Measurements from ENCODE around the gene C19orf67. TPM values are rescaled to one million over a fixed set of nuclear protein-coding genes. Genes with fewer than 3 reads are reported as not detected.

C19orf67 gene
- total RNA-seq, 1 experiment from 2014 or later: not detected

GRCh38 chr19:14070268-14071050, 15.1 kb downstream of the C19orf67 start:
- CTCF ChIA-PET: interaction anchor here (1.0 to 6.6 kb wide), 3 partner anchors 11 to 66 kb away, joined by 3 to 83 read pairs (median 7); partner anchors contain the start of genes ASF1B and PALM3
- no peaks in the 10 kb centered on the region; a peak in 1 of 4 replicates for H3K9me3 ChIP-seq (ENCODE audit: control insufficient read depth in 1 of 2, insufficient read depth in 1 of 2, low read depth in 1 of 2, low read length in 2 of 2)
- H3K36me3 ChIP-seq (ENCODE audit: control insufficient read depth in 1 of 2, insufficient read depth in 2 of 2, low read length in 2 of 2): no peaks in the 10 kb centered on the region
- no peak for ATAC-seq
- no peaks in the 10 kb centered on the region for H3K79me2 ChIP-seq (ENCODE audit: insufficient read depth, low read length)
- RAD21 ChIA-PET (ENCODE audit: low non-redundant PET in 1 of 2, low total read pairs in 2 of 2, uncharacterized antibody in 2 of 2, unreplicated experiment in 2 of 2): no interaction called here
- no peaks in the 10 kb centered on the region for H3K9me2 ChIP-seq (ENCODE audit: insufficient read depth)
- no peak overlapping the region for H3K27ac ChIP-seq (ENCODE audit: low read depth, low read length)
- no TSS peak for BruUV-seq (replicated peaks)
- intact Hi-C loops (cut with micrococcal nuclease): loop anchor here (5.0 to 10.0 kb wide), 2 partner anchors 42 to 286 kb away; a partner anchor contains a TSS
- no peaks in the 10 kb centered on the region for H3K27me3 ChIP-seq (ENCODE audit: insufficient read depth, low read length)
- H4K20me1 ChIP-seq (ENCODE audit: insufficient read depth): no peaks in the 10 kb centered on the region
- TF ChIP-seq ZNF274 (IDR thresholded peaks at IDR 0.05; ENCODE audit: low read depth, low read length) (no peak), ZFX (IDR thresholded peaks at IDR 0.05) (no peak), FOSL1 (IDR thresholded peaks at IDR 0.05; ENCODE audit: low read depth) (no peak), SIN3A (IDR thresholded peaks at IDR 0.05; ENCODE audit: low read depth) (no peak), CBX3 (IDR thresholded peaks at IDR 0.05; ENCODE audit: low read depth) (no peak), SP1 (IDR thresholded peaks at IDR 0.05; ENCODE audit: low read depth) (no peak), TCF7L2 (IDR thresholded peaks at IDR 0.05; ENCODE audit: borderline replicate concordance, extremely low read depth, insufficient read depth, insufficient read length) (no peak), RAD21 (IDR thresholded peaks at IDR 0.05; ENCODE audit: low read depth) (no peak), ELF1 (IDR thresholded peaks at IDR 0.05; ENCODE audit: borderline replicate concordance, low read depth) (no peak)
- TF ChIP-seq, protein P1, sequence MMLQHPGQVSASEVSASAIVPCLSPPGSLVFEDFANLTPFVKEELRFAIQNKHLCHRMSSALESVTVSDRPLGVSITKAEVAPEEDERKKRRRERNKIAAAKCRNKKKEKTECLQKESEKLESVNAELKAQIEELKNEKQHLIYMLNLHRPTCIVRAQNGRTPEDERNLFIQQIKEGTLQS (IDR thresholded peaks at IDR 0.05): no peak
- TF ChIP-seq, protein P2, sequence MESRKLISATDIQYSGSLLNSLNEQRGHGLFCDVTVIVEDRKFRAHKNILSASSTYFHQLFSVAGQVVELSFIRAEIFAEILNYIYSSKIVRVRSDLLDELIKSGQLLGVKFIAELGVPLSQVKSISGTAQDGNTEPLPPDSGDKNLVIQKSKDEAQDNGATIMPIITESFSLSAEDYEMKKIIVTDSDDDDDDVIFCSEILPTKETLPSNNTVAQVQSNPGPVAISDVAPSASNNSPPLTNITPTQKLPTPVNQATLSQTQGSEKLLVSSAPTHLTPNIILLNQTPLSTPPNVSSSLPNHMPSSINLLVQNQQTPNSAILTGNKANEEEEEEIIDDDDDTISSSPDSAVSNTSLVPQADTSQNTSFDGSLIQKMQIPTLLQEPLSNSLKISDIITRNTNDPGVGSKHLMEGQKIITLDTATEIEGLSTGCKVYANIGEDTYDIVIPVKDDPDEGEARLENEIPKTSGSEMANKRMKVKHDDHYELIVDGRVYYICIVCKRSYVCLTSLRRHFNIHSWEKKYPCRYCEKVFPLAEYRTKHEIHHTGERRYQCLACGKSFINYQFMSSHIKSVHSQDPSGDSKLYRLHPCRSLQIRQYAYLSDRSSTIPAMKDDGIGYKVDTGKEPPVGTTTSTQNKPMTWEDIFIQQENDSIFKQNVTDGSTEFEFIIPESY (IDR thresholded peaks at IDR 0.05; ENCODE audit: extremely low read depth, insufficient replicate concordance, low read length): no peak
- TF ChIP-seq, protein P3, sequence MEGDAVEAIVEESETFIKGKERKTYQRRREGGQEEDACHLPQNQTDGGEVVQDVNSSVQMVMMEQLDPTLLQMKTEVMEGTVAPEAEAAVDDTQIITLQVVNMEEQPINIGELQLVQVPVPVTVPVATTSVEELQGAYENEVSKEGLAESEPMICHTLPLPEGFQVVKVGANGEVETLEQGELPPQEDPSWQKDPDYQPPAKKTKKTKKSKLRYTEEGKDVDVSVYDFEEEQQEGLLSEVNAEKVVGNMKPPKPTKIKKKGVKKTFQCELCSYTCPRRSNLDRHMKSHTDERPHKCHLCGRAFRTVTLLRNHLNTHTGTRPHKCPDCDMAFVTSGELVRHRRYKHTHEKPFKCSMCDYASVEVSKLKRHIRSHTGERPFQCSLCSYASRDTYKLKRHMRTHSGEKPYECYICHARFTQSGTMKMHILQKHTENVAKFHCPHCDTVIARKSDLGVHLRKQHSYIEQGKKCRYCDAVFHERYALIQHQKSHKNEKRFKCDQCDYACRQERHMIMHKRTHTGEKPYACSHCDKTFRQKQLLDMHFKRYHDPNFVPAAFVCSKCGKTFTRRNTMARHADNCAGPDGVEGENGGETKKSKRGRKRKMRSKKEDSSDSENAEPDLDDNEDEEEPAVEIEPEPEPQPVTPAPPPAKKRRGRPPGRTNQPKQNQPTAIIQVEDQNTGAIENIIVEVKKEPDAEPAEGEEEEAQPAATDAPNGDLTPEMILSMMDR (IDR thresholded peaks at IDR 0.05 in 2 of 3, conservative IDR thresholded peaks at IDR 0.05 in 1 of 3; ENCODE audit: borderline replicate concordance in 1 of 3, insufficient read depth in 1 of 3, low read depth in 2 of 3, low read length in 2 of 3): no peak
- H2AFZ ChIP-seq (ENCODE audit: low read depth, low read length, poor library complexity, severe bottlenecking): no peak overlapping the region
- DNase-seq (ENCODE audit: low read depth, low spot score): no peak
- POLR2A ChIA-PET: no interaction called here
- no peak overlapping the region for H3K9ac ChIP-seq (ENCODE audit: low read length)
- no peak overlapping the region for H3K4me2 ChIP-seq (ENCODE audit: low read length)
- peaks cover 17 to 35% of the 10 kb centered on the region in 2 experiments for H3K4me1 ChIP-seq (ENCODE audit: control insufficient read depth in 1 of 2, insufficient read depth in 2 of 2, low read length in 2 of 2)
- no peak overlapping the region for H3K4me3 ChIP-seq (replicated peaks in 1 of 2; ENCODE audit: low read depth in 1 of 2, low read length in 2 of 2)
